NCI-H82 (cell line): ENCODE results near the gene CDK17.
A peak's percentile ranks its signal among the peaks of the same experiment; 100 is the strongest.

Source experiments
- DNase-seq: peaks from one replicate; lab custom pipeline; 2025; lab: John Stamatoyannopoulos, UW

The CDK17 gene

GRCh38 chr12:96237465-96238077 lies 162.7 kb downstream of the CDK17 start:
- no peak for DNase-seq

GRCh38 chr12:96237035-96237434 lies 163.2 kb downstream of the CDK17 start:
- DNase-seq, result no peak

GRCh38 chr12:96236221-96236822 lies 163.9 kb downstream of the CDK17 start:
- no peak for DNase-seq

GRCh38 chr12:96235484-96235826 lies 164.8 kb downstream of the CDK17 start:
- DNase-seq, result peak; percentile 17

- DNase-seq, result no peak
These were observed 165.4 kb downstream of the CDK17 start for GRCh38 chr12:96234591-96235483.

- peak; percentile 83 for DNase-seq
These were observed 166.2 kb downstream of the CDK17 start for GRCh38 chr12:96233939-96234461.

GRCh38 chr12:96233168-96233567 lies 167.1 kb downstream of the CDK17 start:
- DNase-seq, result peak; percentile 43

- no peak for DNase-seq
These were observed 169.6 kb downstream of the CDK17 start for GRCh38 chr12:96230646-96231045.

- no peak for DNase-seq
These were observed 171.5 kb downstream of the CDK17 start for GRCh38 chr12:96228566-96229248.
